Parietal lobe (tissue), 2 donors: Measurements from ENCODE around the gene KHSRP. TPM values are rescaled to one million over a fixed set of nuclear protein-coding genes. Genes with fewer than 3 reads are reported as not detected.

Source experiments
- small RNA-seq: library from RNA; depleted of rRNA; stranded (forward); fragments of <200 nt; gene quantifications from one replicate; pipeline ENCODE3, GENCODE V24; 2014; ENCODE audit warnings: low replicate concordance
- total RNA-seq: library from RNA; depleted of rRNA; stranded (reverse); fragments of >200 nt; gene quantifications from one replicate; pipeline ENCODE4 v1.2.3, GENCODE V29; 2014

The KHSRP gene, protein sequence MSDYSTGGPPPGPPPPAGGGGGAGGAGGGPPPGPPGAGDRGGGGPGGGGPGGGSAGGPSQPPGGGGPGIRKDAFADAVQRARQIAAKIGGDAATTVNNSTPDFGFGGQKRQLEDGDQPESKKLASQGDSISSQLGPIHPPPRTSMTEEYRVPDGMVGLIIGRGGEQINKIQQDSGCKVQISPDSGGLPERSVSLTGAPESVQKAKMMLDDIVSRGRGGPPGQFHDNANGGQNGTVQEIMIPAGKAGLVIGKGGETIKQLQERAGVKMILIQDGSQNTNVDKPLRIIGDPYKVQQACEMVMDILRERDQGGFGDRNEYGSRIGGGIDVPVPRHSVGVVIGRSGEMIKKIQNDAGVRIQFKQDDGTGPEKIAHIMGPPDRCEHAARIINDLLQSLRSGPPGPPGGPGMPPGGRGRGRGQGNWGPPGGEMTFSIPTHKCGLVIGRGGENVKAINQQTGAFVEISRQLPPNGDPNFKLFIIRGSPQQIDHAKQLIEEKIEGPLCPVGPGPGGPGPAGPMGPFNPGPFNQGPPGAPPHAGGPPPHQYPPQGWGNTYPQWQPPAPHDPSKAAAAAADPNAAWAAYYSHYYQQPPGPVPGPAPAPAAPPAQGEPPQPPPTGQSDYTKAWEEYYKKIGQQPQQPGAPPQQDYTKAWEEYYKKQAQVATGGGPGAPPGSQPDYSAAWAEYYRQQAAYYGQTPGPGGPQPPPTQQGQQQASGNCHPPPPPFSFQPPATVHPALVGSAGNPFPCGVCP
- 128 TPM for total RNA-seq

DNA sequence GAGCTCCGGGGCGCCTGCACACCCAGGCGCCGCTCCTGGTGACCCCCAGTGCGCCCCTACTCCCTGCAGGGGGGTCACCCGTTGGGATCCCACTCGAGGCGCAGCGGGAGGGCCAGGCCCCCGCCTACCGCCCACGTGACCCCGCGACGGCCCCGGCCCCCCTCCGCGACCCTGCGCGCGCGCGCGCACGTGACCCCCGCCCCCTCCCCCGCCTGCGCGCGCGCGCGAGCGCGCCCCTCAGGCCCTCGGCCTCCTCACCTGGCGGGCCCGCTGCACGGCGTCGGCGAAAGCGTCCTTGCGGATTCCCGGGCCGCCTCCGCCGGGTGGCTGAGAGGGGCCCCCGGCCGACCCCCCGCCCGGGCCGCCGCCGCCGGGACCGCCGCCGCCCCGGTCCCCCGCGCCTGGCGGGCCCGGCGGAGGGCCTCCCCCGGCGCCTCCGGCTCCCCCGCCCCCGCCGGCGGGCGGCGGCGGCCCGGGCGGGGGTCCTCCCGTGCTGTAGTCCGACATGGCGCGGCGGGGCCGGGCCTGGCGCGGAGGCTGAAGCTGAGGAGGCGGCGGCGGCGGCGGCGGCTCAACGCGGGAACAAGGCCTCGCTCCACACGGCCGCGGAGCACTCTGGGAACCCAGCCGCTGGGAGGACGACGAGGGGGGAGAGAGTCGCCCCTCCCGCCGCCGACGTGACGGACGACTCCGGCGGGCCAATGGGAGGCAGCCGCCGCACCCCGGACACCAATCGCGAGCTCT lies at the start of gene KHSRP:
KHSRP (minus strand) TSS at position 617 of the 744 bp plus-strand sequence; CDS start at position 507, 110 bp downstream.

DNA sequence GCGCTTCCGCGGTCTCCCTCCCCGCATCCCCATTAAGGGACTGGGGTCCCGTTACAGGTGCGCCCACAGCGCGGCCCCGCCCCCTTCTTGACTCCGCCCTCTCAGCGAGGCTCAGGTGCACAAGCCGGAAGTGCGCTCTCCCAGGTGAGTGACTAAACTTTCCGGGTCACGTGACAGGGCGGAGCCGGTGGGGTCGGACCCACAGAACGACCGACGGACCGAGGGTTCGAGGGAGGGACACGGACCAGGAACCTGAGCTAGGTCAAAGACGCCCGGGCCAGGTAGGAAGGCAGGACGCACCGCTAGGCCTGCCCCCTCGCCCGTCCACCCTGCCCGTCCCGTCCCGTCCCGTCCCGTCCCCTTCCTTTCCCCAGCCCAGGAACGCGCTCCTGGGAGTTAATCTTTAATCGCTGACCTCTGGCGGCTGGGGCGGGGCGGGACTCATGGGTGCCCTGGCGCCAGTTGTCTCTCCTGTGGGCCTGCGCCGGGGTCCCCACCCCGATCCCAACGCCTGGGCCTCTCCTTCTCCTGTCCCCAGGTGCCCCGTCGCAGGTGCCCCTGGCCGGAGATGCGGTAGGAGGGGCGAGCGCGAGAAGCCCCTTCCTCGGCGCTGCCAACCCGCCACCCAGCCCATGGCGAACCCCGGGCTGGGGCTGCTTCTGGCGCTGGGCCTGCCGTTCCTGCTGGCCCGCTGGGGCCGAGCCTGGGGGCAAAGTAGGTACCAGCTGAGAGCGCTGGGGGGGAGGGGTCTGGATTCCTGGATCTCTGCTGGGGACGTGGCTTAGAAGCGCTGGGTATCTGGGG lies 39.7 kb upstream of the KHSRP start, which contains the start of gene CRB3:
CRB3 (plus strand) TSS at position 202 of the 804 bp plus-strand sequence; CDS start at position 633, 431 bp downstream.

DNA sequence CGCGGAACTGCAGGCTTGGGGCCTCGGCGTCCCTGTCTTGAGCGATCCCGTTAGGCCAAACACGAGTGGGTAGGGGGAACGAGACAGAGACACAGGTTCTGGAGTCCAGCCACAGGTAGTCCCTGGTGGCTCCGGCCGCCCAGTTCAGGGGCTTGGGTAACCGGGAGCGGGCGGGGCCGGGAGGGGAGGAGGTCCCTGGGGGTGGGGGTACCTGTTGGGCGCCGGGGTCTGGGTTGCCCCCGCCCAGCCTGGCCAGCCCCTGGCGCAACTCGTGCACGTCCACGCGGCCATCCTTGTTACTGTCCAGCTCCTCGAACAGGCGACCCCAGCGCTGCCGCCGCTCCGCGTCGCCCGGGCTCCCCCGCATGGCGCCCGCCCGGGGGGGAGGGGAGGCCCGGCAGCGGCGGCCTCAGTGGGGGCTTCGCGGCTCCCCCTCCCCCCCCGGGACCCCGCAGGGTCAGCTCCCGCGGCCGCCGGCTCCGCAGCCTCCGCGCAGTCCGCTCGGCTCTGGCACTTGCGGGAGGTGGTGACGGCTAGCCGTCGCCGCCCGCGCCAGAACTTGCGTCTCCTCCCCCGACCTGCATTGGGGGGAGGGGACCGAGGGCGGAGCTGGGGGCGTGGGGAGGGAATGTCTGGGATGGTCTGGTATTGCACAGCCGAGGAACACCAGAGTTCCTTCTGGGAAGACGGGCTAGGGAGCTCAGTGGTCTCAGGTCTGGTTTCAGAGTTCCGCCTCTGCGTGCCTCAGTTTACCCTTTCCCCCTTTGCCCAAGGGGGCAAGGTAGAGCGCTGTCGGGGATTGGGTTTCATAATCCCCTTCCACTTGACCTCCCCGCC lies 34.9 kb upstream of the KHSRP start, which contains the start of gene SLC25A23:
SLC25A23 (minus strand) TSS at position 531 of the 837 bp plus-strand sequence; CDS start at position 367, 164 bp downstream.

DNA sequence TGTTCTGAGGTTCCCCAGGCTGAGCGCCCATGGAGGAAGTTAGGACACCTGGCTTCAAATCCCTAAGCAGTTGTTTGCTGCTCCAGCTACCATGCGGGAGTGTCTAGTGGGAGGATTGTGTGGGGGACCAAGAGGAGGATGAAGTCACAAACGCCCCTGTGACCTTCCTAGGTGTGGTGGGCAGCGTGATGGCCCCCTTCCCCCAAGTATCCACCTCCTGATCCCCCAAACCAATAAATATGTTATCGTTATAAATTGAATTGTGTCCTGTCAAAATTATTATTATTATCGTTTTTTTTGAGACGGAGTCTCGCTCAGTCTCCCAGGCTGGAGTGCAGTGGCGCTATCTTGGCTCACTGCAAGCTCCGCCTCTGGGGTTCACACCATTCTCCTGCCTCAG lies 9.1 kb upstream of the KHSRP start, which contains the start of gene SLC25A41:
SLC25A41 (minus strand) TSS at position 101 of the 400 bp plus-strand sequence; CDS start at position 31, 70 bp downstream.

DNA sequence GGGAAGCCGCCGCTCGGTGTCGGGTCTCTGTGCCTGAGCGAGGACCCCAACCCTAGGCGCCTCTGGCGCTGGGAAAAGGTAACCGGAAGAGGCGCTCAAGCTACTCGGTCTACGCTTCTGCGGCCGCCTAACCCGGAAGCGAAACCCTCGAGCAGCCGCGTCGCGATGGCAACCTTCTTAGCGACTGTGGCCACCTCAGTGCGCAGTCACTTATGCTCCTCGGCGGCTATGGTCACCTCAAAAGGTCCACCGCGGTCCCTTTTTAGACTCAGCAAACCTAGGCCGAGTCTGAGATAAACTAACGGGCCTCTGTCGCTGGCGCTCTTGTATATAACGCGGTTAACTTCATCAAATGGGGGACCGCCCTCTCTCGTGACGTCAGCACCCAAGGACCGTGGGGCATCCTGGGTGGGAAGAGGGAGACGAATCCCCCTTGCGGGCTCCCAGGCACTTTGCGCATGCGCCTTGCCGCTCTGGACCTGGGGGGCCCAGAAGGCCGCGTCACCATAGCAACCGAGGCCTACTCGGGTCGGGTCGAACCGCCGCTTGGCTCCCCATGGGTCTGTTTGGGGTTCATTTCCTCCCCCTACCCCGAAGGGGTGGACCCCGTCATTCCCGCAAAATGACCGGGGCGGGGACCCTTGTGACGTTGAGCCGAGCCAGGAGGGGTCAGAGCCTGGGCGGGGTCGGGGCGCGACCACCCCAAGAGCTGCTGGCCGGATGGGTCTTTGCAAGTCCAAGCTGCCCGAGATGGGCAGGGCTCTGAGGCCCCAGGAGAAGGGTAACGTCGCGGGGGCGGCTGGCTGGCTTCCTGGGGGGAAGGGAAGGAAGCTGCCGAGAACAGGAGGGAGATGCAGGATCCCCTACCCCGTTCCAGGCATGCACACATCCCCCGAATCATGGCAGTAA lies 31.3 kb downstream of the KHSRP start, which contains the start of gene GTF2F1:
GTF2F1 (minus strand) TSS at position 91 of the 909 bp plus-strand sequence. CDS start 169 bp downstream, outside the sequence.

DNA sequence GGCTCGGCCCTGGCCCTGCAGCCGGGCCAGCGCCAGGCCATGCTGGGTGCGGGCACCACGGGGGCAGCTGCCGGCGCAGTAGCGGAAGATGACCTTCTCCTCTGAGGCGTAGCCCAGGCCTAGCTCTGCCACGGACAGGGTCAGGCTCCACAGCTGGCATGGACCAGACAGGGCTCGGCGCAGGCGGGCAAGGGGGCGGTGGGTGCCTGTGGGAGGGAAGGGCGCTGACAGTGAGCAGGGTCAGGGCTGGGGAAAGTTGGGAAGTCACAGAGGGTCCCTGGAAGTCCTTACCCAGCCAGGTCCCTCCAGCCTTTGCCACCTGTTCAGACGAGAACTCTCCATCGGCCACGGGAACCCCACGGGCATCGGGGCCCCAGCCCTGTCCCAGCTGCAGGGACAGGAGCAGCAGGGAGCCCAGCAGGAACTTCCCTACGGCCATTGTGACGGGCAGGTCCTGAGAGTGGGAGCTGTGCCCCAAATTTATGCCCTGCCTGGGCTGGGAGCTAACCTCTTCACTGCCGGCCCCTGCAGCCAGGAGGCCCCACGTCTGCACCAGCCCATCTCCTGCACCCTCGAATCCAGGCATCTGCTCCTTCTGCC lies 49.1 kb downstream of the KHSRP start, which contains the start of gene PSPN:
PSPN (minus strand) TSS at position 523 of the 600 bp plus-strand sequence; CDS start at position 439, 84 bp downstream.

DNA sequence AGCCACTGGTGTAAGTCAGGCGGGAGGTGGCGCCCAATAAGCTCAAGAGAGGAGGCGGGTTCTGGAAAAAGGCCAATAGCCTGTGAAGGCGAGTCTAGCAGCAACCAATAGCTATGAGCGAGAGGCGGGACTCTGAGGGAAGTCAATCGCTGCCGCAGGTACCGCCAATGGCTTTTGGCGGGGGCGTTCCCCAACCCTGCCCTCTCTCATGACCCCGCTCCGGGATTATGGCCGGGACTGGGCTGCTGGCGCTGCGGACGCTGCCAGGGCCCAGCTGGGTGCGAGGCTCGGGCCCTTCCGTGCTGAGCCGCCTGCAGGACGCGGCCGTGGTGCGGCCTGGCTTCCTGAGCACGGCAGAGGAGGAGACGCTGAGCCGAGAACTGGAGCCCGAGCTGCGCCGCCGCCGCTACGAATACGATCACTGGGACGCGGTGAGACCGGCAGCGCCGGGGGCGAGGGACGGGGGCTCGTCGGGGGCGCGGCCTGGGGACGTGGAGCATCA lies 52.0 kb downstream of the KHSRP start, which contains the start of gene ALKBH7:
ALKBH7 (plus strand) TSS at position 201 of the 502 bp plus-strand sequence; CDS start at position 228, 27 bp downstream.

Small RNA genes within 50 kb of the gene (small RNA-seq; reads per million reads assigned to genes)
- not detected for gene MIR6790
- not detected for gene MIR6885

Other genes with a start within 250 kb of the KHSRP start
- gene MLLT1, start 144.8 kb downstream of the KHSRP start, total RNA-seq = 11.0 TPM
- not detected for gene ACER1, start 91.2 kb downstream of the KHSRP start, total RNA-seq
- gene CLPP, start 63.3 kb downstream of the KHSRP start, total RNA-seq = 29.1 TPM
- gene ALKBH7, start 52.0 kb downstream of the KHSRP start, total RNA-seq = 22.2 TPM
- gene PSPN, start 48.9 kb downstream of the KHSRP start, total RNA-seq = 3.1 TPM
- 40.4 TPM for gene GTF2F1, start 31.6 kb downstream of the KHSRP start, total RNA-seq
- 0.63 TPM for gene SLC25A41, start 9.0 kb upstream of the KHSRP start, total RNA-seq
- gene SLC25A23, start 35.0 kb upstream of the KHSRP start, total RNA-seq = 23.8 TPM
- gene CRB3, start 39.5 kb upstream of the KHSRP start, total RNA-seq = not detected
- not detected for gene DENND1C, start 57.0 kb upstream of the KHSRP start, total RNA-seq
- 215 TPM for gene TUBB4A, start 77.5 kb upstream of the KHSRP start, total RNA-seq
- gene TNFSF9, start 106.2 kb upstream of the KHSRP start, total RNA-seq = 1.9 TPM
- not detected for gene CD70, start 166.3 kb upstream of the KHSRP start, total RNA-seq
- not detected for gene TNFSF14, start 245.3 kb upstream of the KHSRP start, total RNA-seq